Gastrocnemius medialis (tissue), 4 donors: ENCODE data around the gene MARK2. TPM values are rescaled to one million over a fixed set of nuclear protein-coding genes. Genes with fewer than 3 reads are reported as not detected.

Source experiments
- ATAC-seq, 2 donors: fragments of 150-250 bp; one replicate each; pipeline ENCODE4 v1.9.1; 2016
- DNase-seq, 2 donors: peaks; one replicate each; pipeline ENCODE4 v3.0.0-alpha.2; 2019
- H3K27ac ChIP-seq, 4 donors: fragments of 200-600 bp; sonication (generic); 1 replicate in 1 of 4; 2 replicates in 3 of 4; pipeline ENCODE4 v1.5.1; 2016 to 2018; ENCODE audit warnings: mild to moderate bottlenecking in 2 of 4, moderate library complexity in 1 of 4
- H3K27me3 ChIP-seq, 3 donors: fragments of 200-600 bp; sonication (generic) in 2 of 3; 1 replicate in 1 of 3; 2 replicates in 2 of 3; pipeline versions ENCODE4 v1.5.1 to v1.6.0; 2016 to 2019; ENCODE audit warnings: mild to moderate bottlenecking in 1 of 3, moderate library complexity in 1 of 3
- H3K36me3 ChIP-seq, 2 donors: fragments of 200-600 bp; sonication (generic) in 1 of 2; one replicate each; pipeline ENCODE4 v1.5.1; 2017 to 2018
- H3K4me1 ChIP-seq, 2 donors: fragments of 200-600 bp; sonication (generic) in 1 of 2; one replicate each; pipeline ENCODE4 v1.5.1; 2016 to 2017; ENCODE audit warnings: mild to moderate bottlenecking in 2 of 2
- H3K4me3 ChIP-seq, 4 donors: fragments of 200-600 bp; sonication (generic) in 3 of 4; 1 replicate in 1 of 4; 2 replicates in 3 of 4; pipeline ENCODE4 v1.5.1; 2016 to 2019; ENCODE audit warnings: mild to moderate bottlenecking in 2 of 4
- H3K9me3 ChIP-seq, 3 donors: fragments of 200-600 bp; sonication (generic) in 2 of 3; 1 replicate in 1 of 3; 2 replicates in 2 of 3; pipeline ENCODE4 v1.5.1; 2016 to 2019
- CTCF ChIP-seq, 5 experiments: fragments of 450-650 bp in 3 of 5; fragments of 200-600 bp in 2 of 5; sonication (generic) in 2 of 5; IDR thresholded peaks in 4 of 5; conservative IDR thresholded peaks in 1 of 5; 1 replicate in 4 of 5; 2 replicates in 1 of 5; pipeline ENCODE4 v1.5.1; 2016 to 2019; ENCODE audit warnings: antibody characterized with exemption in 5 of 5, mild to moderate bottlenecking in 3 of 5, moderate library complexity in 3 of 5
- POLR2A ChIP-seq, 2 donors: fragments of 450-650 bp; IDR thresholded peaks; one replicate each; pipeline ENCODE4 v1.6.1; 2017; ENCODE audit warnings: antibody characterized with exemption in 2 of 2, mild to moderate bottlenecking in 2 of 2, moderate library complexity in 2 of 2
- in situ Hi-C, 4 donors: fragments of 200-750 bp; cut with MboI; loops; one replicate each; pipeline versions ENCODE4 v1.15.0 to v1.8.0; 2017; ENCODE audit warnings: low sequenced_read_pairs in 4 of 4
- intact Hi-C: fragments of 100-400 bp; cut with DNase I; formaldehyde crosslinking; loops from one replicate; pipeline ENCODE4 v1.15.1; 2023; ENCODE audit warnings: low total_unique reads
- total RNA-seq, 4 donors: library from RNA; depleted of rRNA; stranded (reverse); fragments of >200 nt; gene quantifications; one replicate each; pipeline versions ENCODE4 v1.1.0 to v1.2.3, GENCODE V29; 2016

Gene MARK2
- total RNA-seq, 4 donors from 2014 or later = 17.8 to 37.2 (median 30.3) TPM

DNA sequence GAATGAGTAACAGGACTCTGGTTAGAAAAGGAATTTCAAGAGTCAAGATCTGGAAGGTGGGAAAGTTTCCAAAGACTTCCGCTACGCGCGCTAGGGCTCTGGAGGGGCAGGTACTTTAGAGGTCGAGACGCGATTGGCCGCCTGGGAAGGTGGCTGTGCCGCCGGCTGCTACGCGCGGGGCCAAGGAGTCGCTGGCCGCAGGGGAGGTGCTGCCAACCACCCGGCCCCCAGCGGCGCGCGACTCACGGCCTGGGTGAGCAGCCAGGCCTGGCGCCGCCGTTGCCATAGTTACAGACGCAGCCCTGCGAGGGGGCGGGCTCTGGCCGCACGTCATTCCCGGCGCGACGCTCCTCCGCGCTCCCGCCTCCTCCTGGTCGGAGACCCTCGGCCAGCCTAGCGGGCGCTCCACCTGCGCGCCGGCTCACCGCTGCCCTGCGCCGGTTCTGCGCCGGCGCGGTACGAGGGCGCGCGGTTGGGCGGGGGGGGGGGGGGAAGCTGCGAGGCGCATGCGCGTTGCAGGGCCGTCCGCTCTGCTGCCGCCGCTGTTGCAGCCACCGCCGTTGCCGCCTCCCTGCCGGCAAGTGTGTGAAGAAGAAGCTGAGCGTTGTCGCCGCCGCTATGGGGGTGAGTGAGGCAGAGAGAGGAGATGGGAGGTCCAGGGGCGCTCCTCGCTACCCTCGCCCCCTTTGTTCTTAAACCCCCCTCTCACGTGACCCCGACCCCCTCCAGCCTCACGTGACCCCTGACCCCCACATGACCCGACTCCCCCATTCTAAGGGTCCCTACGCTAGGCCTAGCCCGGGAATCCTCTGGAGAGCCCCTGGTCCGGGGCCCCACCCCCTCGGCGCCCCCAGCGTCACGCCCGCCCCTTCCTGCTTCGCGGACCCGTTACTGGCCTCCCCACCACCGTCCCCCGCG is 99.8 kb downstream of the MARK2 start, which contains the start of gene NAA40:
NAA40 (plus strand) TSS at position 524 of the 918 bp plus-strand sequence; CDS start at position 619, 95 bp downstream.
- TF ChIP-seq CTCF (IDR thresholded peaks at IDR 0.05 in 4 of 5, conservative IDR thresholded peaks at IDR 0.05 in 1 of 5) (peak in 1 of 5 experiments; percentile 12), POLR2A (IDR thresholded peaks at IDR 0.05) (peak in 1 of 2 donors; percentile 32)
- intact Hi-C loops = loop anchor here (1.0 kb wide), 1 partner anchor 20 kb away; no protein-coding TSS in a partner anchor
- in situ Hi-C loops = no loop called here

DNA sequence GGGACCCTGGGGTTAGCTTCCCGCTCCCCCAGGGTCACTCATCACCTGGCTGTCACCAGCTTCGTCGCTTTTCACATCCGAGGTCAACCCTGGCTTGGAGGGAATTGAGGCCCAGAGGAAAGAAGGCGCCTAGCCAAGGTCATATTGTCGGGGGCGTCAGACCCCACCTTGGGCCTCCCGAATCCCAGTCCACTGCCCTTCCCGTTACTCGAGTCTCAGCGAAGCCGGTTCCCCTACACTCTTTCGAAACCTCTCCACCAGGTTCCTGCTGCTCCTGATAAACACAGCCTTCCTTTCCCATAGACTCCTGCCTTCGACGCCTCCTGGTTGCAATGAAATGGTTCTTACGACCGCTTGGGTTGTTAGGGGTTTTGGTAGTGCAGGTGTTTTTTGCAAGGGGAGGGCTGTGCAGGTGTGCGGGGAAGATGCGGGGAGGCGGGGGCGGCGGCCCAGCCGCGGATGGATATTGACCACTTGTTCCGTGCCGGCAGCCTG is 100.5 kb downstream of the MARK2 start:
- no peaks in the 10 kb centered on the region for H3K9me3 ChIP-seq
- peak overlapping the region; percentile 69 to 84 (median 80) for H3K4me3 ChIP-seq
- H3K27ac ChIP-seq = peak overlapping the region; percentile 78 to 88 (median 84)
- no peaks in the 10 kb centered on the region for H3K27me3 ChIP-seq
- in situ Hi-C loops = no loop called here
- ATAC-seq (peak; percentile 22 to 25), DNase-seq (no peak)
- no peak for TF ChIP-seq CTCF (IDR thresholded peaks at IDR 0.05 in 4 of 5, conservative IDR thresholded peaks at IDR 0.05 in 1 of 5)
- intact Hi-C loops = no loop called here
- no peaks in the 10 kb centered on the region for H3K36me3 ChIP-seq
- H3K4me1 ChIP-seq = peaks cover 28% of the 10 kb centered on the region in 2 donors

More for the DNA sequence above, 99.8 kb downstream of the MARK2 start, which contains the start of gene NAA40:
- peak within 1 kb of the TSS; percentile 69 to 84 (median 80) for H3K4me3 ChIP-seq
- no peaks in the 10 kb centered on the region for H3K27me3 ChIP-seq
- ATAC-seq = peak; percentile 78 to 86
- H3K4me1 ChIP-seq = peaks cover 21% of the 10 kb centered on the region in 2 donors
- DNase-seq = peak; percentile 75 to 88
- H3K36me3 ChIP-seq = no peaks in the 10 kb centered on the region
- peak within 1 kb of the TSS; percentile 78 to 88 (median 84) for H3K27ac ChIP-seq
- no peaks in the 10 kb centered on the region for H3K9me3 ChIP-seq

DNA sequence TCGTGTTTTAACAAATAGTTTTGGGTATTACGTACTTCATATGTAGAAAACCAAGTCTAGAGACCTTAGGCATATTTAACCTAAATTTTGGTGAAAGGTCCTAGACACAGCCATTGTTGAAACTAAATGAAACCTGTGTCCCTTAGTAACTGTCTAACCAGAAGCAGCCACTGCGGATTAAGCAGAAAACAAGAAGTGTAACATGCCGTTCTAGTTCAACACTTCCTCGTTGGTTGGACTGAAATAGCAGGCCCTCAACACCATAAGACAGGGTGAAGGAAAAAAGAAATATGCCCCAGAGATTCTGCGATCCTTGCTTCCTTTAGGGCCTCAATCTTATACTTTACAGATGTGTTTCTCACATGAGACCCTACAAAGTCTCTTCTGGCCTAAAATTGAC is 101.9 kb downstream of the MARK2 start:
- Histone ChIP-seq H3K27me3 (no peaks in the 10 kb centered on the region), H3K4me1 (peaks cover 41% of the 10 kb centered on the region in 2 donors), H3K4me3 (no peak overlapping the region), H3K9me3 (no peaks in the 10 kb centered on the region), H3K27ac (peak overlapping the region; percentile 16 to 88 (median 80)), H3K36me3 (no peaks in the 10 kb centered on the region)
- intact Hi-C loops = loop anchor here (5.0 to 10.0 kb wide), 2 partner anchors 33 to 266 kb away; partner anchors contain the start of gene ATL3
- DNase-seq (no peak), ATAC-seq (peak in 1 of 2 donors; percentile 12)
- no peak for TF ChIP-seq POLR2A (IDR thresholded peaks at IDR 0.05)
- no peak for TF ChIP-seq CTCF (IDR thresholded peaks at IDR 0.05 in 4 of 5, conservative IDR thresholded peaks at IDR 0.05 in 1 of 5)
- in situ Hi-C loops = loop anchor here in 2 of 4 donors (10.0 kb wide), 2 partner anchors 106 to 176 kb away; partner anchors contain the start of genes MARK2 (in 1 of the 2) and ZFTA (in 1 of the 2)

- no peak overlapping the region for H3K4me3 ChIP-seq
- no peak for ATAC-seq
- no peaks in the 10 kb centered on the region for H3K36me3 ChIP-seq
- H3K27ac ChIP-seq = peak overlapping the region in 1 of 4 donors; percentile 83
- no peaks in the 10 kb centered on the region for H3K9me3 ChIP-seq
- TF ChIP-seq CTCF (IDR thresholded peaks at IDR 0.05 in 4 of 5, conservative IDR thresholded peaks at IDR 0.05 in 1 of 5) = no peak
- no peak for TF ChIP-seq POLR2A (IDR thresholded peaks at IDR 0.05)
- intact Hi-C loops (loop anchor here (5.0 to 10.0 kb wide), 2 partner anchors 35 to 267 kb away; partner anchors contain the start of gene ATL3), in situ Hi-C loops (loop anchor here in 2 of 4 donors (10.0 kb wide), 2 partner anchors 107 to 177 kb away; partner anchors contain the start of genes MARK2 (in 1 of the 2) and ZFTA (in 1 of the 2))
- no peak for DNase-seq
- no peaks in the 10 kb centered on the region for H3K27me3 ChIP-seq
- peaks cover 42 to 45% of the 10 kb centered on the region in 2 donors for H3K4me1 ChIP-seq
Observed at GRCh38 chr11:63941901-63942300, 103.0 kb downstream of the MARK2 start.
